HTERT RPE-1 (cell line): Measurements from ENCODE around the gene GPR156.
"Not testable (repeated sequence)": the region's sequence is repeated elsewhere in the genome, so short reads cannot be mapped to it uniquely, and the experiment has no call there.

Source experiments
- in situ Hi-C: fragments of 300-500 bp; cut with MboI; formaldehyde crosslinking; loops from 4 replicates; pipeline ENCODE4 v1.14.3; 2020; ENCODE audit warnings: low sequenced_read_pairs

The GPR156 gene

GRCh38 chr3:120275618-120276017 is 9.4 kb downstream of the GPR156 start:
- in situ Hi-C loops: no loop called here

GRCh38 chr3:120274739-120275167 is 10.3 kb downstream of the GPR156 start:
- in situ Hi-C loops: no loop called here

GRCh38 chr3:120272286-120272685 is 12.7 kb downstream of the GPR156 start:
- in situ Hi-C loops: no loop called here

GRCh38 chr3:120265989-120266388 is 19.0 kb downstream of the GPR156 start:
- in situ Hi-C loops: no loop called here

- in situ Hi-C loops: no loop called here
These were observed 20.1 kb downstream of the GPR156 start for GRCh38 chr3:120264963-120265362.

GRCh38 chr3:120263792-120264191 is 21.2 kb downstream of the GPR156 start:
- in situ Hi-C loops: no loop called here

GRCh38 chr3:120258009-120258408 is 27.0 kb downstream of the GPR156 start:
- in situ Hi-C loops: no loop called here

- in situ Hi-C loops: no loop called here
These were observed 39.6 kb downstream of the GPR156 start for GRCh38 chr3:120245386-120245785.

- in situ Hi-C loops: no loop called here
These were observed 40.2 kb downstream of the GPR156 start for GRCh38 chr3:120244834-120245225.

- in situ Hi-C loops: no loop called here
These were observed 45.4 kb downstream of the GPR156 start for GRCh38 chr3:120239644-120240043.

- in situ Hi-C loops: no loop called here
These were observed 57.2 kb downstream of the GPR156 start for GRCh38 chr3:120227710-120228347.

GRCh38 chr3:120224237-120224636 is 60.8 kb downstream of the GPR156 start:
- in situ Hi-C loops: no loop called here

- in situ Hi-C loops: no loop called here
These were observed 66.0 kb downstream of the GPR156 start for GRCh38 chr3:120218981-120219380.

- in situ Hi-C loops: not testable (repeated sequence)
These were observed 68.4 kb downstream of the GPR156 start for GRCh38 chr3:120216633-120217032.

- in situ Hi-C loops: no loop called here
These were observed 70.8 kb downstream of the GPR156 start for GRCh38 chr3:120214176-120214575.

GRCh38 chr3:120212505-120212904 is 72.5 kb downstream of the GPR156 start:
- in situ Hi-C loops: no loop called here

- in situ Hi-C loops: no loop called here
These were observed 75.6 kb downstream of the GPR156 start for GRCh38 chr3:120209425-120209824.

- in situ Hi-C loops: no loop called here
These were observed 80.7 kb downstream of the GPR156 start for GRCh38 chr3:120204338-120204737.

- in situ Hi-C loops: no loop called here
These were observed 81.4 kb downstream of the GPR156 start for GRCh38 chr3:120203621-120204020.

GRCh38 chr3:120203016-120203415 is 82.0 kb downstream of the GPR156 start:
- in situ Hi-C loops: no loop called here

GRCh38 chr3:120202363-120202762 is 82.7 kb downstream of the GPR156 start:
- in situ Hi-C loops: no loop called here

- in situ Hi-C loops: no loop called here
These were observed 84.4 kb downstream of the GPR156 start for GRCh38 chr3:120200493-120201235.
